BJ (cell line): ENCODE data around the gene PIH1D2. TPM values are rescaled to one million over a fixed set of nuclear protein-coding genes. Genes with fewer than 3 reads are reported as not detected.

ENCODE experiments used
- CTCF ChIA-PET: fragments of 350-600 bp; formaldehyde crosslinking; extraction: SDS; loops from one replicate; lab custom pipeline; 2021; ENCODE audit warnings: antibody characterized with exemption, inconsistent platforms; lab: Yijun Ruan, JAX
- POLR2A ChIA-PET: fragments of 300-600 bp; sonication (Branson Sonifier 250); formaldehyde crosslinking; extraction: SDS; loops from one replicate; lab custom pipeline; 2021; ENCODE audit warnings: antibody characterized with exemption; lab: Charles Lee
- DNase-seq: peaks from one replicate; pipeline ENCODE4 v3.0.0-alpha.2; 2011; ENCODE audit warnings: low read depth
- H3K27me3 ChIP-seq: 2 replicates; pipeline ENCODE4 v1.6.0; 2011; ENCODE audit warnings: low read length; ENCODE audit not compliant: control insufficient read depth, insufficient read depth
- H3K36me3 ChIP-seq: 2 replicates; pipeline ENCODE4 v1.5.1; 2011; ENCODE audit warnings: low read length; ENCODE audit not compliant: control insufficient read depth, insufficient read depth
- H3K4me3 ChIP-seq: 2 replicates; pipeline ENCODE4 v1.5.1; 2011; ENCODE audit warnings: low read depth, mild to moderate bottlenecking, control low read depth, low read length
- polyA plus RNA-seq: library from polyadenylated mRNA; depleted of rRNA; stranded (reverse); fragments of >200 nt; gene quantifications from 2 replicates; pipeline ENCODE4 v1.2.3, GENCODE V29; 2011; rRNA removed
- small RNA-seq: library from RNA; depleted of rRNA; stranded (forward); fragments of <200 nt; gene quantifications from one replicate; pipeline ENCODE3, GENCODE V24; 2012; ENCODE audit warnings: low replicate concordance, low read depth; ENCODE audit not compliant: insufficient read length
- TF ChIP-seq, protein P1 (sequence below): IDR thresholded peaks from 2 replicates; pipeline ENCODE4 v1.5.1; 2011; ENCODE audit warnings: low read depth, mild to moderate bottlenecking, control low read depth, inconsistent platforms, low read length, moderate library complexity; ENCODE audit not compliant: insufficient read depth

The PIH1D2 gene
- polyA plus RNA-seq, 1 experiment: 0.82 TPM

DNA sequence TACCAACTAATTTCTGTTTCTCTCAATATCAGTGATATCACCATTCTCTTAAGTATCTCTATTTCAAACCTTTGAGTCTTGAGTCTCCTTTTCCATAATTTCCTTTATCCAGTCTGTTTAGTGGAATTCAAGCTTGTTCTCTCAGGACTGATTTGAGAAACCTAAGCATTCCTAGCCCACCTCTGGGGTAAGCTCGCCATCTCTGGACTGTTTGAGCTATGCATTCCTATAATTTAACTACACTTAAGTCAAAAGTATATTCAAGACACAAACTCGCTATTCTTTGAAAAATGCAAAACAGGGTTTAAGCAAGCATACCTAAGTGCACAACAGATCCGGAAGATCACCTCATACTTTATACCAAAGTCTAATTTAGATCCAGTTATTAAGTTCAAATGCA lies 50.7 kb downstream of the PIH1D2 start:
- Histone ChIP-seq H3K36me3 (peaks cover 6% of the 10 kb centered on the region), H3K27me3 (no peaks in the 10 kb centered on the region), H3K4me3 (no peak overlapping the region)
- TF ChIP-seq, protein P1, sequence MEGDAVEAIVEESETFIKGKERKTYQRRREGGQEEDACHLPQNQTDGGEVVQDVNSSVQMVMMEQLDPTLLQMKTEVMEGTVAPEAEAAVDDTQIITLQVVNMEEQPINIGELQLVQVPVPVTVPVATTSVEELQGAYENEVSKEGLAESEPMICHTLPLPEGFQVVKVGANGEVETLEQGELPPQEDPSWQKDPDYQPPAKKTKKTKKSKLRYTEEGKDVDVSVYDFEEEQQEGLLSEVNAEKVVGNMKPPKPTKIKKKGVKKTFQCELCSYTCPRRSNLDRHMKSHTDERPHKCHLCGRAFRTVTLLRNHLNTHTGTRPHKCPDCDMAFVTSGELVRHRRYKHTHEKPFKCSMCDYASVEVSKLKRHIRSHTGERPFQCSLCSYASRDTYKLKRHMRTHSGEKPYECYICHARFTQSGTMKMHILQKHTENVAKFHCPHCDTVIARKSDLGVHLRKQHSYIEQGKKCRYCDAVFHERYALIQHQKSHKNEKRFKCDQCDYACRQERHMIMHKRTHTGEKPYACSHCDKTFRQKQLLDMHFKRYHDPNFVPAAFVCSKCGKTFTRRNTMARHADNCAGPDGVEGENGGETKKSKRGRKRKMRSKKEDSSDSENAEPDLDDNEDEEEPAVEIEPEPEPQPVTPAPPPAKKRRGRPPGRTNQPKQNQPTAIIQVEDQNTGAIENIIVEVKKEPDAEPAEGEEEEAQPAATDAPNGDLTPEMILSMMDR: no peak
- ChIA-PET POLR2A (no interaction called here), CTCF (no interaction called here)
- DNase-seq: no peak

DNA sequence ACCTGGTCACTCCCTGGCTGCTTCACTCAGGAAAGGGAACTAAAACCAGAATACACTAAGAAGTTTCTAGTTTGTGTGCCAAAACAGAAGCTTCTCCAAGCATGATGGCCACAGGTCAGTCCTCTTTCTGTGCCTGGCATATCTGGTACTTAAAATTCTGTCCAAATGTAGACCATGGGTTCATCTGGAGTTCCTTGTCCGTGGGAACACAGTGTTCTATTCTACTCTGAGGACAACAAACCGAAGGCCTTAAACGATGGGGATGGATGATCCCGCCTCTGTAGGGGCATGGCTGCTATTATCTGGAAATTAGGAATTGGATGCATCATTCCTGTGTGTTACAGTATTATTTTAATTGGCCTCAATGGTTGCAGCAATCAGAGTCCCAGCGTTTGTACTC lies 54.8 kb downstream of the PIH1D2 start:
- Histone ChIP-seq H3K27me3 (no peaks in the 10 kb centered on the region), H3K36me3 (peaks cover 6% of the 10 kb centered on the region), H3K4me3 (no peak overlapping the region)
- ChIA-PET CTCF (no interaction called here), POLR2A (no interaction called here)
- no peak for DNase-seq
- TF ChIP-seq, protein P1: no peak

Small RNA genes within 50 kb of the gene (small RNA-seq; reads per million reads assigned to genes)
- not detected for gene AP000907.3
- not detected for gene RNU6-893P

Other genes with a start within 250 kb of the PIH1D2 start
- gene ALG9, start 202.4 kb downstream of the PIH1D2 start, polyA plus RNA-seq: 23.7 and 38.2 TPM in 2 replicates
- 0.81 and 1.2 TPM in 2 replicates for gene FDXACB1, start 194.9 kb downstream of the PIH1D2 start, polyA plus RNA-seq
- gene CFAP68, start 194.5 kb downstream of the PIH1D2 start, polyA plus RNA-seq: 16.6 and 33.0 TPM in 2 replicates
- 76.7 and 83.6 TPM in 2 replicates for gene CRYAB, start 162.2 kb downstream of the PIH1D2 start, polyA plus RNA-seq
- 2.5 and 4.0 TPM in 2 replicates for gene HSPB2, start 161.3 kb downstream of the PIH1D2 start, polyA plus RNA-seq
- 2.7 and 2.9 TPM in 2 replicates for gene C11orf52, start 155.1 kb downstream of the PIH1D2 start, polyA plus RNA-seq
- 13.5 and 13.9 TPM in 2 replicates for gene DIXDC1, start 136.7 kb downstream of the PIH1D2 start, polyA plus RNA-seq
- 19.8 and 24.3 TPM in 2 replicates for gene DLAT, start 48.6 kb downstream of the PIH1D2 start, polyA plus RNA-seq
- gene NKAPD1, start 282 bp upstream of the PIH1D2 start, polyA plus RNA-seq: 8.6 and 15.9 TPM in 2 replicates
- 112 and 118 TPM in 2 replicates for gene TIMM8B, start 12.7 kb upstream of the PIH1D2 start, polyA plus RNA-seq
- 131 and 207 TPM in 2 replicates for gene SDHD, start 12.9 kb upstream of the PIH1D2 start, polyA plus RNA-seq
- gene IL18, start 90.1 kb upstream of the PIH1D2 start, polyA plus RNA-seq: 1.5 and 2.7 TPM in 2 replicates
- not detected in 2 replicates for gene TEX12, start 93.4 kb upstream of the PIH1D2 start, polyA plus RNA-seq
- gene BCO2, start 101.5 kb upstream of the PIH1D2 start, polyA plus RNA-seq: 0.56 and 0.85 TPM in 2 replicates
- gene PTS, start 152.4 kb upstream of the PIH1D2 start, polyA plus RNA-seq: 21.3 and 53.4 TPM in 2 replicates
- gene PLET1, start 186.8 kb upstream of the PIH1D2 start, polyA plus RNA-seq: not detected in 2 replicates